Upper lobe of left lung (tissue), 4 donors: ENCODE results near the gene PDE9A.

Source experiments
- CTCF ChIP-seq, 6 experiments: fragments of 450-650 bp in 4 of 6; fragments of 200-600 bp in 2 of 6; sonication (generic) in 2 of 6; IDR thresholded peaks; one replicate each; pipeline ENCODE4 v1.5.1; 2016 to 2019; ENCODE audit warnings: antibody characterized with exemption in 6 of 6
- POLR2A ChIP-seq, 4 donors: fragments of 450-650 bp; IDR thresholded peaks; one replicate each; pipeline ENCODE4 v1.5.1; 2016 to 2017; ENCODE audit warnings: antibody characterized with exemption in 4 of 4, mild to moderate bottlenecking in 2 of 4
- POLR2AphosphoS5 ChIP-seq, 2 donors: sonication (generic); formaldehyde crosslinking; IDR thresholded peaks; one replicate each; pipeline ENCODE4 v1.5.1; 2017; ENCODE audit warnings: antibody characterized with exemption in 2 of 2

- TF ChIP-seq CTCF (IDR thresholded peaks at IDR 0.05) (no peak), POLR2A (IDR thresholded peaks at IDR 0.05) (no peak), POLR2AphosphoS5 (IDR thresholded peaks at IDR 0.05) (no peak)
Observed at GRCh38 chr21:42621166-42621818, 32.1 kb upstream of the PDE9A start.
